ENCODE results near the gene NAGA.
"Not testable (repeated sequence)": the region's sequence is repeated elsewhere in the genome, so short reads cannot be mapped to it uniquely, and the experiment has no call there.

NAGA gene

DNA sequence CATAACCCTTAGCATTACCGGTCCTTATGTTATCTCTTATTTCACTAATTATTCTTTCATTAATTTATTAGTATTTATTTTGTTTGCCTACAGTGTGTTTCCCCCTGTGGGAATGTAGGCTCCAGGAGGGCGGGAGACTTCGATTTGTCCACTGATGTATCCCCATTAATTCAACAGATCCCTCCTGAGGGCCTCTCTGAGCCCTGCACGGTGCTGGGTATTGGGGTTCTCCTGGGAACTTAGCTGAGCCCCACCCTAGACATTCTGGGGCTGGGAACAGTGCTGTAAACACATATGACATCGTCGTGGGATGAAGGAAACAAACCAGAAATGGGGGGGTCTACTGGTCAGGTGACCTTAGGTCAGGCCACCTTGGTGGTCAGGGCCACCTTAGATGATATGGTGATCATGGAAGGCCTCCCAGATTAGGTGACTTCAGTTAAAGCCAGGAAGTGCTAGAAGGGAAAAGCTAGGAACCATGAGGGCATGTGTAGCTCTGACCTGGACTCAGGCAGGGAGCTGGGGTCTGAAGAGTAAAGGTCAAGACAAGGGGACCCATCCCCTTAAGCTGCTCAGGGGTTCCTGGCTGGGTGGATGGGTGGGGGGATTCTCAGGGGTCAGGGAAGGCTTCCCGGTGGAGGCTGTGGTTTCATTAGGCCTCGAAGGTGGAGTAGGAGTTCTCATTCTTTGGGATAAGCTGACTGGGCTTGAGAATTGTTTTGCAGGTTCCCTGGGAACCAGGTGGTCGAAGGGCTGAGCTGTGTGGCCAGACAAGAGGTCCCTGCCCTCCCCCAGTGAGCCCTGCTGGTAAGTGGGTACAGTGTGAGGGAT, 4.4 kb upstream of the NAGA start:
- no peak for DNase-seq (ENCODE audit: low read depth)

DNA sequence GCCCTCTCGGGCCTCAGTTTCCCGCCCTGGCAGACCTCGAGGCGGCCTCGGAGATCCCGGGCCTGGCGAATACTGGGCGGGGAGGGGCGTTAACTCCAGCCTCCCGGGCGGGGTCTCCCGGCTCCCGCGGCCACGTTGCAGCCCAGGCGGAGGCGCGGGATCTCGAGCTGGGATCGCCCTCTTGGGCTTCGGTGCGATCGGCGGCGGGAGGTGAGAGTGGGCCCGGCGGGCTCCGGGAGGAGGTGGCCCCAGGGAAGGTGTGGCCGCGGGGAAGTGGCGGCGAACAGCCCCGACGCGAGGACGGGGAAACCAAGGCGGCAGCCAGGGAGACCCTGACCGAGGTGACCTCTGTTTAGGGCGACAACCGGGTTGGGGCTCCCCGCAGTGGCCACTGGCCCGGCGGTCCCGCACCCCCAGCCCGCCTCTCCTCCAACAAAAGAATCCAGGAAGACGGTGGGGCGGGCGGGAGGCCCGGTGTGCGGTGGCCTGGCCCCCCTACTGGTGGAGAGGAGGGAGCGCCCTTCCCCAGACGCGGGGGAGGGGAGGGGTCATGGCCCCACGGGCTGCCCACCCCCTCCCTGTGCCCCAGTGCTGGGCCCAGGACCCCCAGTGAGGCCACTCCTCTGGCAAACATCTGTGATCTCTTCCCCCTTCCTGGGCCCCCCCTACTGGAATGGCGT, 3.7 kb upstream of the NAGA start, which contains the start of gene PHETA2:
Gene PHETA2, plus strand, starts transcription at position 117 of the 680 bp plus-strand sequence. CDS start 3,046 bp downstream, outside the sequence.
- DNase-seq (ENCODE audit: low read depth) = peak; percentile 54

DNA sequence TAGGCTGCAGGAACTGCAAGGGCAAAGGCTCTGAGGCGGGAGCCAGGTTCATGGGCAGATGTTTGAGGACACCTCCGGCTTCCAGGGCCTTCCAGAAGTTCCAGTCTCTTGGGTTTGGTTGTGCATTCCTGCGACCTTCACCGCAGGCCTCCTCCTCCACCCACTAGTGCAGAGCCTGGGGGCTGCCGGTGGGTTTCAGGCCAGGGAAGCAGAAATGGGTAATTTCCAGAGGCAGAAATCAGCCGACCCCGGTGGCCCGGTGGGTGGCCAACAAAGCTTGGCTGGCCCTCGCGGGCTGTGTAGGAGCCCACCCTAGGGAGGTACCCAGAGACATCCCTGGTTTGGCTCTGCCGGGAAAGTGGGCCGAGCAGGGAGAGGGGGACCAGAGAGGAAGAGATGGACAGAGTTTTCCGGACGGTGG, 3.0 kb upstream of the NAGA start:
- no peak for DNase-seq (ENCODE audit: low read depth)

DNA sequence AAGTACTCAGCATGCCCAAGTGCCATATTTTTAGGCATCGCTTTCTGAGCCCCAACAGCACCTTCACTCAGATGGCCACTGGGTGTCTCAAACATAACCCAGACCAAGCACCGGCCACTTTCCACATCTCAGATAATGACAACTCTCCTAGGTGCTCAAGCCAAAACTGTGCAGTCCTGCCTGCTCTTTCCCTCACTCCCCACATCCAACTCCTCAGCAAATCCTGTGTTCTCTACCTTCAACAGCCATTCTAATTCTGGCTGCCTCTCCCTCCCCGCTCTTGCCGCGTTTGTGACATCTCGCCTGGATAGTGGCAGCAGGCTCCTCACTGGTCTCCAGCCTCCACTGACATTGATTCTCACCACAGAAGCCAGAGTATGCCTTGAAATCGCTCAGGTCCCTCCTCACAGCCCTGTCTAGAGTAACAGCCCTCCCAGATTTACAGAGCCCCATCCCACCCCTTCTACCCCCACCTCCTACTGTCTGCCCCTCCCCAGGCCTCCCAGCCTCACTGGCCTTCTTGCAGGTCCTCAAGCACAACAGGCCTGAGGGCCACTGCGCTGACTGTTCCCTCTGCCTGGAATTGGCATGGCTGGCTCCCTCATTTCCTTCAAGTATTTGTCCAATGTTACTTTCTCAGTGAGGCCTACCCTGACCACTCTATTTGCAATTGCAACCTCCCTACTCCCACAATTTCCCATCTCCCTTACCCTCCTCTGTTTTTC, 2.2 kb upstream of the NAGA start:
- DNase-seq (ENCODE audit: low read depth) = no peak

DNA sequence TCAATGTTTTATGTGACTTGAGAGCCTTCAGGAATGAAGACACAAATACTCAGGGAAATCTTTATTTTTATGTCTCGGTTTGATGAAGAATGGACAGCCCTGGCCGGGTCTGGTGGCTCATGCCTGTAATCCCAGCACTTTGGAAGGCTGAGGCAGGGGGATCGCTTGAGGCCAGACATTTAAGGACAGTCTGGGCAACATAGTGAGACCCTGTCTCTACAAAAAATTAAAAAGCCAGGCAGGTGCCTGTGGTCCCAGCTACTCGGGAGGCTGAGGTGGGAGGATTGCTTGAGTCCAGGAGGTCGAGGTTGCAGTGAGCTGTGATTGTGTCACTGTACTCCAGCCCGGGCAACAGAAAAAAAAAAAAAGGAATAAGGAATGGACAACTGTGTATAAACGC, 896 bp upstream of the NAGA start:
- DNase-seq (ENCODE audit: low read depth) = not testable (repeated sequence)

DNA sequence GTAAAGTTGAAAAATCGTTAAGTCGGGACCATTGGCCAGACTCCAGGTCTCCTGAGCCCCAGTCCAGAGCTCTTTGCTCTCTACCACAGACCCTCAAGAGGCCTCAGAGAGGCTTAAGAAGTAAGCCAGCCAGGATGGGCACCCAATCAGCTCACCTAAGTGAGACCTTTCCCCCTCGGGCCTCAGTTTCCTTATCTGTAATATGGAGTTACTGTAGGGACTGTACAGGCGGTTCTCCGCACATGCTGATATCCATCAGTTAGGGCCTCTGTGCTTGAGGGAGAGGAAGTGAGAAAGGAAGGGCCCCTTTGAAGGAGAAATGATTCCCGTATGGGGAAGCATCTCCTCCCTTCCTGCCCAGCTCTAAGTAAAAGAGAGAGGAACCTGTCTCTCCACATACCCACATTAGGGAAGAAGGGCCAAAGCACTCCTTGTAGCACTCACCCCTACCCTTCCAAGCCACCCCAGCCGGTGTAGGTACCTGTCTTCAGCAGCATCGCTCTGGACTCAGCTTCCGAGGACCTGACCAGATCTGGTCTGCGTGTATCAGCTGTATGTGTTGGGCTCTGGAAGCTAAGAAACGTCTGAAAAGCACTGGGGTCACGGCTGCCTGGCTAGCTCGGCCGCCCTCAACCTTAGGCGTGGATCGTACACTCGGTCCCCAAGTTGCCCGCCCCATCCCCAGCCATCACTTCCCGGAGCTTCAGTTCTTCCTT, 653 bp downstream of the NAGA start:
- no peak for DNase-seq (ENCODE audit: low read depth)

DNA sequence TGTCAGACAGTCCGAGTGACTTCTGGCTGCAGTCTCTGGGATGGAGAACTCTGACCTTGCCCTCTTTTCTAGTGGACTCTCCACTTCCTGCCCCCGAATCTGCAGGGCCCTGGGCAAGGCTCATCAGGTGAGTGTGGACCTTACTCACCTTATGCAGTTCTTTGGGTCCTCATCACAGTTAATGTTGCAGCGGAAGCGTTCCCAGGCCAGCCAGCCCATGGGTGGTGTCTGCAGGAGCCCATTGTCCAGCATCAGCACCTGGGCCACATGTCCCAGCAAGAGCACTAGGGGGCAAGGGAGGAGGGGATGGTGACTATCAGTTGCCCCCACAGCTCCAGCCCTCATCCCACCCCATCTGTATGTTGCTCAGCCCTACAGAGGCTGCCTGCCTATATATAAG, 2.3 kb downstream of the NAGA start:
- DNase-seq (ENCODE audit: low read depth) = no peak

DNA sequence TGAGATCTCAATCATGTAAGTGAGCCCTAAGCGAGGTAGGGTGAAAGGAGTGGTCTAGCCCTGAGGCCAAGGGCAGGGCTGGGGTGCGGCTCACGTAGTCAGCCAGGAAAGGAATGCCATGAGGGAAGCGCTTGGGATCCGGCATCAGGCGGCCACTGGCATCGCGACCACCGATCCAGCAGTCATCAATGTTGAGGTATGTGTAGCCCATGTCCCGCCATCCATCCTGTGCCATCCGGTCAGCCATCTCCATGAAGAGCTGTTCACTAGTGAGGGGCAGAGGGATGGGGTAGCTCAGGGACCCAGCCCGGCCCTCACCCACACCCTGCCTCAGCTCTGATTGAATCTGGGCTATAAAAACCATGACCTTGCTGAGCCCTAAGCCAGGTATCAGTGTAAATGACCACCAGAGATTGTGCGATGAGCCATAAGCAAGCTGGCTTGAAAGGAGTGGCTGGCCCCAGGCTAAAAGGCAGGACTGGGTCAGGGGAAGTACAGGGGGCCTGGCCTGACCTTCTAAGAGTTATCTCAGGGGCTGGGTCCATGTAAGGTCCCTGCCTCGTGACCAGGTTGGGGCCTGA, 2.9 kb downstream of the NAGA start:
- DNase-seq (ENCODE audit: low read depth) = no peak

DNA sequence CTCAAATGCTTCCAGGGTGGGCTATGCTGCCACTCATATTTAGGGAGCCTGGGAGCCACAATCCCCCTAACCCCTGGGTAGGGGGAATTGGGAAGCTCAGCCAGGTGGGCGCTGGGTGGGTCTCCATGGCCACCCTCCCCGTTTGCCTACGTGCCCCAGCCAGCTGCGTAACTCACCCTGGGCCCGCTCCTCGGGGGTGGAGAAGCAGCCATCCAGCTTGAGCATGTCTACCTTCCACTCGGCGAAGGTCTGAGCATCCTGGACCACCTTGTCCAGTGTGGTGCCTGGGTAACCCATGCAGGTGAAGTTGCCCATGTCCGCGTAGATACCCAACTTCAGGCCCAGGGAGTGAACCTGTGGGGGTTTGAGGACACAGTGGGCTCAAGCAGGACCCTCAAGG, 3.7 kb downstream of the NAGA start:
- no peak for DNase-seq (ENCODE audit: low read depth)

DNA sequence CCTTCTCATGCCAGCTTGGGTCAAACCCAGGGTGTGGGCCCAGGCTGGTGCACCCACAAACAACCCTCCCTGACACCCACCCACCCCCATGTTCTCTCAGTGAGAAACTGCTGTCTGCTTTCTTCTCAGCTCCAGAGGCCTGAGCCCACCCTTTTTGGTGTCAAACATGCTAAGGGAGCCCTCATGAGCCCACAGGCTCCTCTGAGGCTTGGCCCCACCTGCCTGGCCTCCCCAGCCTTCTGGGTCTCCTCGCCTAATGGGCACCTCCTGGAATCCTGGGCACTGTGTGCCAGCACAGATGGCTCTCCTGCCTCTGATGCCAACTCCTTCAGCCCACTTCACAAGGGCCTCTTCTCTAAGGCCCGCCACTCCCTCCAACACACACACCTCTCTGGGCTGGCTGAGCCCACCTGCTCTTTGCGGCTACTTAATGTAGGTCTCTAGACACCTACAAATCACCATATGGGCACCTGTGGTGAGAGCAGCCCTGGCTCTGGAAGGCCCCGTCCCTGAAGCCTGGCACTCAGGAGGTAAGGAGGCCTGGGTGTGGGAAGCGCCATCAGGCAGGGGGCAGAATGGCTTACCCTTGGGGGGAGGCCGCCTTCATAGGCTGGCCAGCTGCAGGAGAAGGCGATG, 4.4 kb downstream of the NAGA start:
- DNase-seq (ENCODE audit: low read depth) = no peak

DNA sequence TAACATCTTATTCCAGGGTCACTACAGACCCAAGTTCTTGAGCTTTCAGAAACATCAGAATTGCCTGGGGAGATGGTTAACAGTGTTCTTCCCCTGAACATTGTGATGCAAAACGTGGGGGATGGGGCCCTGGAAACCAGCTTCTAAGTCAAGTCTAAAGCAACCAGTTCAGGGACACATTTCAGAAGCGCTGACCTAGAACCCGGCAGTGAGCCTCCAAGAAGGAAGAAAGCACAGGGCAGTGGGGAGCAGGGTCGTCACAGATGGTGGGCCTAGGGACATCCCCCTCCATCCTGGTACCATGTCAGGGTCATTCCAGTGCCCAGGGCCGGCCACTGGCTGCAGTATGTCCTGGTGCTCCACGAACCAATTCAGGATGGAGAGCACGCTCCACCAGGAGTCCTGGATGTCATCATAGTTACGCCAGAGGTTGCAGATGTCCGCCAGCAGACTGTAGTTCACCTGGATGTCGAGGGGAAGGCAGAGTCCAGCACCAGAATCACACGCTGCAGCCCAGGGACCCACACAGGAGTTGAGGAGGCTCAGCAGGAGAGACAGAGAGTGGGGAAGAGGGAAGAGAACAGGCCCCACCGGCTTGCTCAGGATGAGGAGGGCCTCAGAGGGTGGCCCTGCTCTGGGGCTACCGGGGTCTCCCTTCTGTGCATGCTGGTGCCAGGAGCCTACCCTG, 5.0 kb downstream of the NAGA start:
- DNase-seq (ENCODE audit: low read depth) = no peak

DNA sequence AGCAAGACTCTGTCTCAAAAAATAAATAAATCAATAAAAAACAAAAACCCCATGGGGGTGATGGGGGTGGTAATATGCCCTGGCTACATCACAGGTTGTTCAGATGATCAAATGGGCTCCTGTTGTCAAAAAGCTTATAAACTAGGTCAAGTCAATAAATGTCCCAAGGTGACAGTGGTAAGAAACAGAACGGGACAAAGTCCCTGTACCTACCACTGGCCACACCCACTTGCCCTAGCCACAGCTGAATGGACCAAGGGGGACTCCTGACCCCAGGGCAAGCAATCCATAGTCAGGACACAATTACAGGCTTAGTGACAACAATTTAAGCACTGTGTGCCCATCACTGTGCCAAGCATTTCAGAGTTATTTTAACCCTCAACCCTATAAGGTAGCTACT, 6.0 kb downstream of the NAGA start:
- DNase-seq (ENCODE audit: low read depth) = no peak

DNA sequence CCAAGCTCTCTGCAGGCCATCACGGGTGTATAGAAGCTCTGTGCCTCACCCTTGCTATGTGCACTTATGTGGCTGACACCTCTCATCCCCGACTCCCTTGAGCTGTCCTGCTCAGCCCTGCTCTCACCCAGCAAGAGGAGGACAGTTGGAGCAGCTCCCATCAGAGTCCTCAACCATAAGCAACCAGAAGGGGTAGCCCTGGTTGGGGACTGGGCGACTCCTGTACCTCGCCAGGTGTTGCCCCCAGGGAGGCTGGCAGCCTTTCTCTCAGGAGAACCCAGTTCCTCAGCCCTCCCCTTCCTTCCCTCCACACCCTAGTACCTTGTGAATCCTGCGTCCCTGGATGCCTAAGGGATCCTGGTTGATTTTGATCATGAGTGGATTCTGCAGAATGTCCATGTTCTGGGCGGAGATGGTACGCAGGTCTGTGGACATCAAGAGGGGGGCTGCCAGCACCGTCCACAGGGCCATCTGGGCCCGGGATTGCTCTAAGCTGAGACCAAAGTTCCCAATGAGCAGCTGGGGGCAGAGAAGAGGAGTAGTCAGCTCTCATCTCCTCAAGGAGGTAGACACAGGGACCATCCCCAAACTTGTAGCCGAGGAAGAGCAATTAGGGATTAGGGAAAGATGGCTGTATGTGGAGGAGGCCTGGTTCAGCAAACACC, 8.0 kb downstream of the NAGA start:
- no peak for DNase-seq (ENCODE audit: low read depth)

DNA sequence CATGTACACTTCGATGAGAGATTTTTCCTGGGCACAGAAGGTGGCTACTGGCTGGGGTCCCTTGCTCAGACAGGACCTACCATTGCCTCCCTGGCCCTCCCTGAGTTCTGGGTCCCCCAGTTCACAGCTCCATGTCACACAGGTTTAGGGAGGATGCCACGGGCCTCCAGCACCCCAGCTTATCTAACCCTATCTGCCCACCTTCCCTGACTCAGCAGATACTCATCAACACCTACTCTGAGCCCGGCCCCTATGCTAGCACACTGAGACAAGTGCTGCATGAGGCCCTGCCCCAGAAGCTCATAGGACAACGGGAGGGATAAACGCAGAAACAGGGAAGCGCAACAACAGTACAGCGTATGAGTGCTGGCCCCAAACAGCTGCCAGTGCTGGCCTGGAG, 9.6 kb downstream of the NAGA start:
- no peak for DNase-seq (ENCODE audit: low read depth)

DNA sequence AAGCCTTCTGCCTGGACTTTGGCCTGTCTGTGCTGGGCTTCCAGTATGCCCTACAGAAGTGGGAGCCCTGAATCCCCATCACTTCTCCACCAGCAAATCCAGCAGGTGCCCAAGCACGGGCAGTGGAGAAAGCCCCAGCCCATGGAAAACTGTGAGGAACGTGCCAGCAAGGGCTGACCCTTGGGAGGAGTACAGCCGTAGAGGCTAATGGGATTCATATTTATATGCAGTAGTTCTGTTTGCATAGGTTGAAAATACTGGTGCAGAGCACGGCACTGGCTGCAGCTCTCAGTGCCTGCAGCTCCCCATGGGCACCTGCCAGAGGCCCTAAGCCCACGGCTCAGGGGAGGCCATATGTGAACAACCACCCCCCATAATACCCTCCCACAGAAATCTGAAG, 10.1 kb downstream of the NAGA start:
- no peak for DNase-seq (ENCODE audit: low read depth)

DNA sequence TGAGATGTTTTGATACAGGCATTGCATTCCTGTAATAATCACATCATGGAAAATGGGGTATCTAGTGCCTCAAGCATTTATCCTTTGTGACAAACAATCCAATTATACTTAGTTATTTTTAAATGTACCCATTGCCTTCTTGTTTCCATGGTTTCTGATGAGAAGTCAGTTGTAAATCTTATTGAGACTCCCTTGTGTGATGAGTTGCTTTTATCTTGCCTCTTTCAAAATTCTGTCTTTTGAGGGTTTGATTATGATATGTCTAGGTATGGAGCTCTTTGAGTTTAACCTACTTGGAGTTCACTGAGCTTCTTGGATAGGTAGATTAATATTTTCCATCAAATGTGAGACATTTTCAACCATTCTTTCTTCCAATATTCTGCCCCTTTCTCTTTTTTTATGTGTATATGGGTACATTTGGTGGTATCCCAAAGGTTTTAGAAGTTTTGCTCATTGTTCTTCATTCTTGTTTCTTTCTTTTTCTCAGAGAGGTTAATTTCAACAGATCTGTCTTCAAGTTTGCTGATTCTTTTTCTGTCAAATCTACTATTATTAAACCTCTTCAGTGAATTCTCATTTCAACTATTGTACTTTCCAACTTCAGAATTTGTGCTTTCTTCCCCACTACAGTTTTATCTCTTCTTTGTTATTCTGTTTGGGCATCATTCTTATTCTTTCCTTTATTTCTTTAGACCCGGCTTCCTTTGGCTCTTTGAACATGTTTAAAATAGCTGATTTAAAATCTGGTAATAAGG, 13.7 kb downstream of the NAGA start:
- DNase-seq (ENCODE audit: low read depth) = no peak

DNA sequence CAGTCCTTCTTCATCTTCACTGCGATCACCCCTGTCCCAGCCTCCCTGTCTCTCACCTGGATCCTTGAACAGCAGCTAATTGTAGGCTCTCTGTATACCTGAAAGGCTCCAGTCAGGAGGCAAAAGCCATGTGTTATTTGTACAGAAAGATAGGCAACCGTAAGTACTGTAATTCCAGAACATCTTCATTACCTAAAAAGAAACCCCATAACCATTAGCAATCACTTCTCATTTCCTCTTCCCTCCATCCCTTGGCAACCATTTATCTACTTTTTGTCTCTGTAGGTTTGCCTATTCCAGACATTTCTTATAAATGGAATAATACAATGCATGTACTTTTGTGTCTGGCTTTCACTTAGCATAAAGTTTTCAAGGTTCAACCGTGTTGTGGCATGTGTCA, 17.8 kb downstream of the NAGA start:
- no peak for DNase-seq (ENCODE audit: low read depth)

DNA sequence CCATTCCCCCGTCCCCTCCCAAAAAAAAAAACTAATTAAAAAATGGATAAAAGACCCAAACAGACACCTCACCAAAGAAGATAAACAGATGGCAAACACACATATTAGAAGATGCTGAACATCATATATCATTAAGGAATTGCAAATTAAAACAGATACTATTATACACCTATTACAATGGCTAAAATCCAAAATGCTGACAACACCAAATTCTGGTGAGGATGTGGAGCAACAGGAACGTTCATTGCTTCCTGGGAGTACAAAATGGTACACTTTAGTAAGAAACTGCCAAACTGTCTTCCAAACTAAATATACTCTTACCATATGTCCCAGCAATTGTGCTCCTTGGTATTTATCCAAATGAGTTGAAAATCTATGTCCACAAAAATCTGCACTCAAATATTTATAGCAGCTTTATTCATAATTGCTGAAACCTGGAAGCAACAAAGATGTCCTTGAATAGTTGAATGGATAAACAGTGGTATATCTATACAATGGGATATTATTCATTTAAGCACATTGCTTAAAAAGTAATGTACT, 19.9 kb downstream of the NAGA start:
- no peak for DNase-seq (ENCODE audit: low read depth)

DNA sequence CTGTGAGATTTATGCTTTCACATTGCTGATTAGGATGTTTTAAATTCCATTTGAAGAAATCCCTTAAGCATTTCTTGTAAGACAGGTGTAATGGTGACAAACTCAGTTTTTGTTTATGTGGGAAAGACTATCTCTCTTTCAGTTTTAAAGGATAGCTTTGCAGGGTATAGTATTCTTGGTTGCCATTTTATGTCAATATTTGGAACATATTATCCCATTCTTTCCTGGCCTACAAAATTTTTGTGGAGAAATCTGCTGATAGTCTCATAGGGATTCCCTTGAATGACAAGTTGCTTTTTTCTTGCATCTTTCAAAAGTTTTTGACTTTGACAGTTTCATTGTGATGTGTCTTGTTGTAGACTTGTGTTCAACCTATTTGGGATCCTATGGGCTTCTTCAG, 28.8 kb downstream of the NAGA start:
- DNase-seq (ENCODE audit: low read depth) = no peak
